ENCODE results near the gene TRIM7.
"Not testable (repeated sequence)": the region's sequence is repeated elsewhere in the genome, so short reads cannot be mapped to it uniquely, and the experiment has no call there.

The TRIM7 gene

DNA sequence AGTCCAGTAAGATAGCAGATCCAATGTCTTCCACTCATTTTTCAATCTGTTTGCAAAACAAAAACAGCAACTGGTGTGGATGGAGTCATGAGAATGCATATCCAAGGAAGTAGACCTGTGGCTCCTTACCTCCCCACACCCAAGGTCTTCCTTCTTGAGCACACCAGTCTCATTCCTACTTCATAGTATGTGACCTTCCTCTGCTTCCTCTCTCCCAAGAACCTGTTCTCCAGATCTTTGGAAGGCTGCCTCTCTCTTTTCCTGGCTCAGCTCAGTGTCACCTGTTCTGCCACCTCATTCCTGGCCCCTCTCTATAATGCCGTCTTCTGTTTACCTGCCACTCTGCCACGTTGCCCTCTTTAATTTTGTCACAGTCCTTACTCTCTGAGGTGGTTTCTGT lies 7.9 kb upstream of the TRIM7 start:
- H3K4me2 ChIP-seq (ENCODE audit: low read length), result no peak overlapping the region
- no peak overlapping the region for H3K27ac ChIP-seq
- no peak overlapping the region for H2AFZ ChIP-seq
- H3K36me3 ChIP-seq (ENCODE audit: control insufficient read depth, insufficient read depth, low read length), result no peaks in the 10 kb centered on the region
- TF ChIP-seq, protein P1, sequence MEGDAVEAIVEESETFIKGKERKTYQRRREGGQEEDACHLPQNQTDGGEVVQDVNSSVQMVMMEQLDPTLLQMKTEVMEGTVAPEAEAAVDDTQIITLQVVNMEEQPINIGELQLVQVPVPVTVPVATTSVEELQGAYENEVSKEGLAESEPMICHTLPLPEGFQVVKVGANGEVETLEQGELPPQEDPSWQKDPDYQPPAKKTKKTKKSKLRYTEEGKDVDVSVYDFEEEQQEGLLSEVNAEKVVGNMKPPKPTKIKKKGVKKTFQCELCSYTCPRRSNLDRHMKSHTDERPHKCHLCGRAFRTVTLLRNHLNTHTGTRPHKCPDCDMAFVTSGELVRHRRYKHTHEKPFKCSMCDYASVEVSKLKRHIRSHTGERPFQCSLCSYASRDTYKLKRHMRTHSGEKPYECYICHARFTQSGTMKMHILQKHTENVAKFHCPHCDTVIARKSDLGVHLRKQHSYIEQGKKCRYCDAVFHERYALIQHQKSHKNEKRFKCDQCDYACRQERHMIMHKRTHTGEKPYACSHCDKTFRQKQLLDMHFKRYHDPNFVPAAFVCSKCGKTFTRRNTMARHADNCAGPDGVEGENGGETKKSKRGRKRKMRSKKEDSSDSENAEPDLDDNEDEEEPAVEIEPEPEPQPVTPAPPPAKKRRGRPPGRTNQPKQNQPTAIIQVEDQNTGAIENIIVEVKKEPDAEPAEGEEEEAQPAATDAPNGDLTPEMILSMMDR (IDR thresholded peaks at IDR 0.05), result no peak
- H3K79me2 ChIP-seq, result no peaks in the 10 kb centered on the region
- H3K27me3 ChIP-seq (ENCODE audit: control insufficient read depth, insufficient read depth, low read length), result no peaks in the 10 kb centered on the region
- H3K4me3 ChIP-seq (ENCODE audit: low read depth, low read length), result no peak overlapping the region
- H3K9me3 ChIP-seq (ENCODE audit: control insufficient read depth, low read length), result no peaks in the 10 kb centered on the region
- no peak overlapping the region for H3K9ac ChIP-seq
- H3K4me1 ChIP-seq, result no peaks in the 10 kb centered on the region

DNA sequence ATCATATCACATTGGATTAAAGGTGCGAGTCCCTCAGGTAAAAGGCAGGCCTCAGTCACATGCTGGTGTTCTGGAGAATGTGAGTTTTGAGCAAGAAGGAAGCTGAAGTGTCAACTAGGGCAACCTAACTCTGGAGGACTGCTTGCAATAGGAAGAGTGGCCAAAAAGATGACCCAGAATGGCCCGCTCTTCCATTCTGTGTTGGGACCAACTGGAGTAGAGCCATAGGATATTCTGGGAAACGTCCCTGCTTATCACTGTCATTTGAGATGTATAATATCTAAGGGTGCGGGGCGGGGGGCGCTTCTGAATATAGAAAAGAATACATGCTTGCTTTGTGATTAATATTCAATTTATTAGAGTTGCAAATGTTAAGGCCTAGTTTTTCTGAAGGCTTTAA lies 7.1 kb upstream of the TRIM7 start:
- TF ChIP-seq, protein P1 (IDR thresholded peaks at IDR 0.05), result no peak
- H2AFZ ChIP-seq, result no peak overlapping the region

DNA sequence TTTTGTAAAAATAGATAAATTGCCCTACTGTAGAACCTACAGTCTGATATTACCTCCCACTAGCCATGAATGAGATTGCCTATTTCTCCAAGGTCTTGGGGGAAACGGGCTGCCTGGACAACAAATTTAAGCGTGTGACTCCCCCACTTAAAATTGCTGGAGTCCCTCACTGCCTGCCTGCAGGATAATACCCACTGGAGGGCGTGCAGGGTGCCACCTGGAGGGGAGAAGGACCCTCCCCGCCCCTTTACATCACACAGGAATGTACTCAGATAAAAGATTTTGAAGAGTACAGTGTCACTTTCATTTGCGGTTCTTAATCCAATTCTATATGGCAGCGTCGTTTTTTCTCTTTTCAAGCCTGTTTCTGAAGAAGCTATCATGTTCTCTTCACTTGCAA lies 6.2 kb upstream of the TRIM7 start:
- no peaks in the 10 kb centered on the region for H3K27me3 ChIP-seq (ENCODE audit: control insufficient read depth, insufficient read depth, low read length)

More for the DNA sequence above, 7.1 kb upstream of the TRIM7 start:
- H3K79me2 ChIP-seq, result no peaks in the 10 kb centered on the region
- no peak overlapping the region for H3K9ac ChIP-seq
- H3K4me1 ChIP-seq, result no peaks in the 10 kb centered on the region
- H3K4me2 ChIP-seq (ENCODE audit: low read length), result no peak overlapping the region
- no peaks in the 10 kb centered on the region for H3K36me3 ChIP-seq (ENCODE audit: control insufficient read depth, insufficient read depth, low read length)
- H3K4me3 ChIP-seq (ENCODE audit: low read depth, low read length), result no peak overlapping the region
- no peak overlapping the region for H3K27ac ChIP-seq
- no peaks in the 10 kb centered on the region for H3K27me3 ChIP-seq (ENCODE audit: control insufficient read depth, insufficient read depth, low read length)
- no peaks in the 10 kb centered on the region for H3K9me3 ChIP-seq (ENCODE audit: control insufficient read depth, low read length)

DNA sequence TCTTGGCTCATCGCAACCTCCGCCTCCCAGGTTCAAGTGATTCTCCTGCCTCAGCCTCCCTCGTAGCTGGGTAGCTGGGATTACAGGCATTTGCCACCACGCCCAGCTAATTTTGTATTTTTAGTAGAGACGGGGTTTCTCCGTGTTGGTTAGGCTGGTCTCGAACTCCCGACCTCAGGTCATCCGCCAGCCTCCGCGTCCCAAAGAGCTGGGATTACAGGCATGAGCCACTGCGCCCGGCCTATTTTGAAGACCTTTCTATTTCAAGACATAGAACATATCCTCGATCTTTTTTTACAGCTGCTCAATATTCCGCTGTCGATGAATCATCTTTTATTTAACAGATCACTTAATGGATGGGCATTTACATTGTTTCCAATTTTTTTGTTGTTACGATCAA lies 5.7 kb upstream of the TRIM7 start:
- H3K27me3 ChIP-seq (ENCODE audit: control insufficient read depth, insufficient read depth, low read length); H3K27ac ChIP-seq; H3K9ac ChIP-seq; H3K9me3 ChIP-seq (ENCODE audit: control insufficient read depth, low read length); H3K79me2 ChIP-seq; H3K4me1 ChIP-seq; H3K36me3 ChIP-seq (ENCODE audit: control insufficient read depth, insufficient read depth, low read length); H3K4me2 ChIP-seq (ENCODE audit: low read length); H2AFZ ChIP-seq; H3K4me3 ChIP-seq (ENCODE audit: low read depth, low read length): not testable (repeated sequence)

More for the DNA sequence above, 6.2 kb upstream of the TRIM7 start:
- TF ChIP-seq, protein P1 (IDR thresholded peaks at IDR 0.05), result no peak
- H3K4me3 ChIP-seq (ENCODE audit: low read depth, low read length), result no peak overlapping the region
- no peak overlapping the region for H3K9ac ChIP-seq
- no peaks in the 10 kb centered on the region for H3K79me2 ChIP-seq
- peaks cover 3% of the 10 kb centered on the region for H3K4me1 ChIP-seq
- no peak overlapping the region for H2AFZ ChIP-seq
- no peak overlapping the region for H3K4me2 ChIP-seq (ENCODE audit: low read length)
- H3K9me3 ChIP-seq (ENCODE audit: control insufficient read depth, low read length), result no peaks in the 10 kb centered on the region
- H3K27ac ChIP-seq, result no peak overlapping the region
- no peaks in the 10 kb centered on the region for H3K36me3 ChIP-seq (ENCODE audit: control insufficient read depth, insufficient read depth, low read length)

DNA sequence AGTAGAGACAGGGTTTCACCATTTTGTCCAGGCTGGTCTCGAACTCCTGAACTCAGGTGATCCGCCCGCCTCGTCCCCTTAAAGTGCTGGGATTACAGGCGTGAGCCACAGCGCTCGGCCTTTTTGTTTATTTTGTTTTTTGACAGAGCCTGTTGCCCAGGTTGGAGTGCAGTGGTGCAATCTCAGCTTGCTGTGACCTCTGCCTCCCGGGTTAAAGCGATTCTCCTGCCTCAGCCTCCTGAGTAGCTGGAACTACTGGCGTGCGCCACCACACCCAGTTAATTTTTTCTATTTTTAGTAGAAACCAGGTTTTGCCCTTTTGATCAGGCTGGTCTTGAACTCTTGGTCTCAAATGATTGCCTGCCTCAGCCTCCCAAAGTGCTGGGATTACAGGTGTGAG lies 5.2 kb upstream of the TRIM7 start:
- not testable (repeated sequence) for H3K4me2 ChIP-seq (ENCODE audit: low read length); H3K9ac ChIP-seq; H3K4me3 ChIP-seq (ENCODE audit: low read depth, low read length); H2AFZ ChIP-seq; H3K27me3 ChIP-seq (ENCODE audit: control insufficient read depth, insufficient read depth, low read length); H3K36me3 ChIP-seq (ENCODE audit: control insufficient read depth, insufficient read depth, low read length); H3K79me2 ChIP-seq; H3K4me1 ChIP-seq; H3K9me3 ChIP-seq (ENCODE audit: control insufficient read depth, low read length); H3K27ac ChIP-seq

DNA sequence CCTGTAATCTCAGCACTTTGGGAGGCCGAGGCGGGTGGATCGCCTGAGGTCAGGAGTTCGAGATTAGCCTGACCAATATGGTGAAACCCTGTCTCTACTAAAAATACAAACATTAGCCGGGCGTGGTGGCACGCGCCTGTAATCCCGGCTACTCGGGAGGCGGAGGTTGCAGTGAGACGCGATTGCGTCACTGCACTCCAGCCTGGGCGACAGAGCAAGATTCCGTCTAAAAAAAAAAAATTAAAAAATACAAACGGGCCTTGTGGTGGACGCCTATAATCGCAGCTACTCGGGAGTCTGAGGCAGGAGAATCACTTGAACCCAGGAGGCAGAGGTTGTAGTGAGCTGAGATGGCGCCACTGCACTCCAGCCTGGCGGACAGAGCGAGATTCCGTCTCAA lies 4.0 kb upstream of the TRIM7 start:
- H3K9me3 ChIP-seq (ENCODE audit: control insufficient read depth, low read length); H3K4me2 ChIP-seq (ENCODE audit: low read length); H2AFZ ChIP-seq; H3K4me3 ChIP-seq (ENCODE audit: low read depth, low read length); H3K36me3 ChIP-seq (ENCODE audit: control insufficient read depth, insufficient read depth, low read length); H3K27me3 ChIP-seq (ENCODE audit: control insufficient read depth, insufficient read depth, low read length); H3K9ac ChIP-seq; H3K27ac ChIP-seq; H3K79me2 ChIP-seq; H3K4me1 ChIP-seq: not testable (repeated sequence)
